T-helper 1 cell treated with Interleukin-12 subunit alpha and Interleukin-12 subunit beta and Interleukin-4 antibody, amounts not matched to agents 30 μg/mL and 1 μg/mL, for 36 hours (primary cell): ENCODE data around the gene CTF1.
"Not testable (repeated sequence)": the region's sequence is repeated elsewhere in the genome, so short reads cannot be mapped to it uniquely, and the experiment has no call there.

Experiments used
- H3K27ac Mint-ChIP-seq: one replicate; pipeline ENCODE4 v1.8.0; 2021; ENCODE audit warnings: mild to moderate bottlenecking, mixed read lengths
- H3K27me3 Mint-ChIP-seq: one replicate; pipeline ENCODE4 v1.8.0; 2021; ENCODE audit warnings: low read depth, mixed read lengths
- H3K36me3 Mint-ChIP-seq: one replicate; pipeline ENCODE4 v1.8.0; 2021; ENCODE audit warnings: low read depth, mixed read lengths
- H3K4me1 Mint-ChIP-seq: one replicate; pipeline ENCODE4 v1.8.0; 2021; ENCODE audit warnings: low read depth, mixed read lengths
- H3K4me3 Mint-ChIP-seq: one replicate; pipeline ENCODE4 v1.8.0; 2021; ENCODE audit warnings: mild to moderate bottlenecking, moderate library complexity, mixed read lengths
- H3K9me3 Mint-ChIP-seq: one replicate; pipeline ENCODE4 v1.8.0; 2021; ENCODE audit warnings: mixed read lengths

The CTF1 gene

DNA sequence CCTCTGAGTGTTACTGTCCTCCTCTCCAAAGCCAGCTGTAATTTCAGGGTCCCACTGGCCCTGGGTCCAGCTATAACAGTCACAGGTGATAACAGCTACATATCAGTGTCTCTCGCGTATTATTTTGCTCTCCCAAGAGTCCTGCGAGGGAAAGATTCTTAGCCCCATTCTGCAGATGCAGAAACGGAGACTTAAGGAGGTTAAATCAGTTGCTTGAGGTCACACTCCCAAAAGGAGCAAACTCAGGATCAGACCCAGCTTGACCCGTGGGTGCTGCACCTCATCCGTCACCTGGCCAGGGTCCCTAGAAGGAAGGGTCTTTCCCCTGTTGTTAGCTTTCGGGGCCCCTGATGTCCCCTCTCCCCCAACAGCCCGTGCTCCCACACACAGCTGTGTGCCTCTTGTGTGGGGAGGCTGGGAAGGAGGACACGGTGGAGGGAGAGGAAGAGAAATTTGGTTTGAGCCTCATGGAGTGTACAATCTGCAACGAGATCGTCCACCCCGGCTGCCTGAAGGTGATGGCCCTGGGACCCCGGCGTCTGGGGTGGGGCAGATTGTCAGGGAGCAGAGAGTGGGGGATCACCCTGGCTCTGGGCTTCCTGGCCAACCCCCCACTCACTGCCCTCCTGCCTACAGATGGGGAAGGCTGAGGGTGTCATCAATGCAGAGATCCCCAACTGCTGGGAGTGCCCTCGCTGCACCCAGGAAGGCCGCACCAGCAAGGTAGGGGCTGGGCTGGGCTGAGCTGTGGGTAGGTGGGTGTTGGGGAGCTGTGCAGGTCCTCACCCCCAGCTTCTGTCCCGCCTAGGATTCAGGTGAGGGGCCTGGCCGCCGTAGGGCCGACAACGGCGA lies 30.7 kb downstream of the CTF1 start:
- Mint-ChIP-seq H3K27ac (no peak overlapping the region), H3K4me3 (peak overlapping the region; percentile 27), H3K4me1 (peaks cover 13% of the 10 kb centered on the region)

GRCh38 chr16:30927789-30928378 lies 31.5 kb downstream of the CTF1 start:
- H3K4me1 Mint-ChIP-seq: peaks cover 13% of the 10 kb centered on the region
- no peaks in the 10 kb centered on the region for H3K27me3 Mint-ChIP-seq
- H3K36me3 Mint-ChIP-seq: peaks cover 10% of the 10 kb centered on the region
- H3K4me3 Mint-ChIP-seq: no peak overlapping the region
- no peaks in the 10 kb centered on the region for H3K9me3 Mint-ChIP-seq
- no peak overlapping the region for H3K27ac Mint-ChIP-seq

More for the DNA sequence above, 30.7 kb downstream of the CTF1 start:
- no peaks in the 10 kb centered on the region for H3K9me3 Mint-ChIP-seq
- H3K27me3 Mint-ChIP-seq: no peaks in the 10 kb centered on the region
- peaks cover 6% of the 10 kb centered on the region for H3K36me3 Mint-ChIP-seq

DNA sequence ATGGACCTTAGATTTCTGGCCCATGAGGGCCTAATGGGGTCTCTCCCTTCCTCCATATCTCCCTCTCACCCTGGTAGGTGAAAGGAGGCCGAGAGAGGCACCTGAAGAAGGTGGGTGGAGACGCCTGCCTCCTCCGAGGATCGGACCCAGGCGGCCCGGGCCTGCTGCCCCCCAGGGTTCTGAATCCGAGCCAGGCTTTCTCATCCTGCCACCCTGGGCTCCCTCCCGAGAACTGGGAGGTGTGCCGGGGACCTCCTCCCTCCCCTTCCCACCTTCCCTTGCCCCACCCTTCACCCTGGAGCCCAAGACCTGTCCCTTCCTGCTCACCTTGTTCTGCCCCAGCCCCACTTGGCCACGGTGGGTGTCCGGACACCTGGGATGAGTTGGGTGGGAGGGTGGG lies 32.0 kb downstream of the CTF1 start:
- Mint-ChIP-seq H3K27me3 (no peaks in the 10 kb centered on the region), H3K9me3 (no peaks in the 10 kb centered on the region), H3K27ac (no peak overlapping the region), H3K4me3 (no peak overlapping the region), H3K4me1 (peaks cover 13% of the 10 kb centered on the region), H3K36me3 (peaks cover 10% of the 10 kb centered on the region)

GRCh38 chr16:30929167-30929566 lies 32.8 kb downstream of the CTF1 start:
- Mint-ChIP-seq H3K4me3 (no peak overlapping the region), H3K9me3 (no peaks in the 10 kb centered on the region), H3K36me3 (peaks cover 10% of the 10 kb centered on the region), H3K4me1 (peaks cover 13% of the 10 kb centered on the region), H3K27me3 (no peaks in the 10 kb centered on the region), H3K27ac (no peak overlapping the region)

- Mint-ChIP-seq H3K9me3 (no peaks in the 10 kb centered on the region), H3K27ac (no peak overlapping the region), H3K4me3 (no peak overlapping the region), H3K4me1 (peaks cover 12% of the 10 kb centered on the region), H3K27me3 (no peaks in the 10 kb centered on the region), H3K36me3 (peaks cover 13% of the 10 kb centered on the region)
These were observed 33.8 kb downstream of the CTF1 start for GRCh38 chr16:30930160-30930571.

DNA sequence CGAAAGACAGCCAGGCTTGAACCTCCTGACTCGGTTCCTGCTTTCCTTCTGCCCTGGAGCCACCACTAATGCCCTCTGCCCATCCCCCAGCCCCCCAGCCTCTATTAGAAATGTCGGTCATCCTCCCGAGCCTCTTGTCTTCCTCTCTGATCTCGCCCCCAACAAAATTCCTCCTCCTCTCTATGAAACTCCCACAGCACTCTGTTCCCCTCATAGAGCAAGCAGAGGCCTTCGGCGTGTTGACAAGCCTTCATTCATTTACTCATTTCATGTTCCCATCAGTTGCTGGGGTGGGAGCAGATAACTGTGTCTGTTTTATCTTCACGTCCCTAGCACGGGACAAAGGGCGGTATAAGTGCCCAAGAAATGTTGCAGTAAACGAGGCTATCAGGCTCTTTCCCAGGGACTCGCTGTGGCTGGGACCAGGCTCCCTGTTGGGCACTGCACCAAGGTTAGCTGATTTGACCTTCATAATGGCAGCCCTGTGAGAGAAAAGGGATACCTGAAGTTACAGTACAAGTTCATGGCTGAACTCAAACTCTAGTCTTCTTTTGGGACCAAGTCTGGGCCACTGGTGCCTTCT lies 34.7 kb downstream of the CTF1 start:
- Mint-ChIP-seq H3K4me3 (no peak overlapping the region), H3K4me1 (peaks cover 15% of the 10 kb centered on the region), H3K27ac (no peak overlapping the region), H3K36me3 (peaks cover 14% of the 10 kb centered on the region), H3K27me3 (no peaks in the 10 kb centered on the region), H3K9me3 (no peaks in the 10 kb centered on the region)

DNA sequence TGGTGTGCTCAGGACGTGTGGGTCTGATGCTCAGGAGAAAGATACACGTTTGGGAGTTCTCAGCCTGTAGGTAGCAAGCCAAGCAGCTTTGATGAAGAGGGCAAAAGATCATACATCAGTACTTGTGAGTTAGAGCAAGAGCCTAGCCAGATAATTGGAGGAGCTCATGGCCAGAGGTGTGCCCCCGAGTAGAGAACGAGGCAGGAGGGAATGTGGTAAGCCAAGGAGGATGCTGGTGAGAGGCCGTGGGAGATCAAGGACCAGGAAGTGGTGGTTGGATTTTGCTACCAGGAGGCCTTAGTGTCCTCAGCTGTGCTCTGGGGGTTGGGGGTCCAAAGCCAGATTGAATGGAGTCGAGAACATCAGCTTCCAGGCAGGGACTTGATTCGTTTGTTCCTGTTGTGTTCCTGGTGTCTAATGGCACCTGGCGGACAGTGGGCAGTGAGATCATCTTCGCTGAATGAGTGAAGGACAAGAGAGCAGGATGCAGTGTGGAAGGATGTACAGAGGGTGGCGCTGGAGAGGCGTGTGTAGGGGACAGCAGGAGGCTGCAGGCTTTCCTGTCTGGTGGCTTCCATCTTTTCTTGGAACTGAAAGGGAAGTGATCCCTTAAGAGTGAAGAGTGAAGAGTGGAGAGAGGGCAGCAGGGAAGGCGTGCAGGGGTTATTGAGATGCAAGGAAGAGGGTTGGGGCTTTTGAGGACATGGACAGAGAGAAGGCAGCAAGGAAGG lies 38.6 kb downstream of the CTF1 start:
- peak overlapping the region; percentile 68 for H3K27ac Mint-ChIP-seq

DNA sequence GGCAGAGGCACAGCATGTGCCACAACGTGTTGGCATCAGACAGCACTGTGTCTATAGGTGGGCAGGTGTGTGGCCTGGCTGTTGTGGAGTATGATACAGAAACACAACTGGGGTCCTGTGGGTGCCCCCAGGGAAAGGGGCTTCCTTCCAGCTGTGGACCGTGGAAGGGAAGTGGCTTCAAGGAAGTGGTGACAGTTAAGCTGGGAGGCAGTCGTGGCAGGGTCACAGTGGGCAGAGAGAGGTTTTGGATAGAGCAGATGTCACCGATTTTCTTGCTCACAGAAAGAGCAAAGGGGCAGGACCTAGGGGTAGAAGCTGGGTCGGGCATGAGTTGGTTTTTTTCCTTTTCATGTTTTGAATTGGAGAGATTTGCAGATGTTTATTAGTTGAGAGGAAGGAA lies 41.3 kb downstream of the CTF1 start:
- no peak overlapping the region for H3K27ac Mint-ChIP-seq
- H3K27me3 Mint-ChIP-seq: no peaks in the 10 kb centered on the region
- no peak overlapping the region for H3K4me3 Mint-ChIP-seq
- H3K36me3 Mint-ChIP-seq: peaks cover 9% of the 10 kb centered on the region
- H3K9me3 Mint-ChIP-seq: no peaks in the 10 kb centered on the region
- peaks cover 28% of the 10 kb centered on the region for H3K4me1 Mint-ChIP-seq

More for the DNA sequence above, 38.6 kb downstream of the CTF1 start:
- peaks cover 18% of the 10 kb centered on the region for H3K36me3 Mint-ChIP-seq
- no peaks in the 10 kb centered on the region for H3K9me3 Mint-ChIP-seq
- peaks cover 16% of the 10 kb centered on the region for H3K4me1 Mint-ChIP-seq
- H3K27me3 Mint-ChIP-seq: no peaks in the 10 kb centered on the region
- no peak overlapping the region for H3K4me3 Mint-ChIP-seq

DNA sequence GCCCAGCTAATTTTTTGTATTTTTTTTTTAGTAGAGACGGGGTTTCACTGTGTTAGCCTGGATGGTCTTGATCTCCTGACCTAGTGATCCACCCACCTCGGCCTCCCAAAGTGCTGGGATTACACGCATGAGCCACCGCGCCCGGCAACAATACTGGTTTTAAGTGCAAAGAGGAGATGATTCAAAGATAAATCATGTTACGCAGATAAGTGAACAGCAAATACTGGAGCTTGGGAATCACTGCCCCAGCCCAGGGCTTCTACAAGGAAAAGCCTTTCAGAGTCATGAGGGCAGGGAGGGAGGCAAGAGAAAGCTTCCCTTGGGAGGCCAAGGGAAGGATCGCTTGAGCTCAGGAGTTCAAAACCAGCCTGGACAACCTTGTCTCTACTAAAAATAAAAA lies 43.2 kb downstream of the CTF1 start:
- peaks cover 29% of the 10 kb centered on the region for H3K4me1 Mint-ChIP-seq
- not testable (repeated sequence) for H3K27ac Mint-ChIP-seq, H3K4me3 Mint-ChIP-seq, H3K27me3 Mint-ChIP-seq, H3K9me3 Mint-ChIP-seq
- H3K36me3 Mint-ChIP-seq: peaks cover 17% of the 10 kb centered on the region

DNA sequence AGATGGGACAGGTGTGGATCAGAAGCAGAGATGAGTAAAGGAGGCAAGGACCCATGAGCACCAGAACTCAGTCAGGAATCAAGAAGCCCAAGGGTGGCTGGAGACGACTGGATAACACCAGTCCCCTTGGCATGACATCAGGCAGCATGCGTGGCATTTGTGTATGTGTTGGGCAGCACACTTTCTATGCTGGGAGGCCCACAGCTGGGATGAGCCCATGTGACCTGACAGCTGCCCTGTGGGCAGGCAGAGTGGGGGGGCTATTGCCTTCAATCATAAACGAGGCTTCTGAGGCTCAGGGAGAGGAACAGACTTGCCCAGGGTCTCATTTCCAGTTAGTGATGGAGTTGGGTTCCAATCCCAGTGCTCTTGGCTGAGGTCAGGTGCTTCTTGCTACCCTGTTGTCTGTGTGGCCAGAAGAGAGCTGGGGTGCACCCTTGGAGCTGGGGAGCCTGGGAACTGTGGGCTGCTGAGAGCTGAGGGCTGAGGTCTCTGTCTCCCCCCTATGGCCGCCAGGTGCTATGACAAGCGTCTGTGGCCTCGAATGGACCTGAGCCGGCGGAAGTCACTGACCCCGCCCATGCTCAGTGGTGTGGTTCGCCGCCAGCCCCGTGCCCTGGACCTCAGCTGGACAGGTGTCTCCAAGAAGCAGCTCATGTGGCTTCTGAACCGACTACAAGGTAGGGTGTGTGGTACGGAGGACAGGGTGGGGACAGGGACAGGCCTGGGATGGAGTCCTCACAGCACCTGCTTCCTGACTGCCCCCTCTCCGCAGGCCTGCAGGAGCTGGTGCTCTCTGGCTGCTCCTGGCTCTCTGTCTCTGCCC lies 45.4 kb downstream of the CTF1 start:
- H3K4me1 Mint-ChIP-seq: peaks cover 24% of the 10 kb centered on the region
- H3K36me3 Mint-ChIP-seq: peaks cover 15% of the 10 kb centered on the region
- no peaks in the 10 kb centered on the region for H3K9me3 Mint-ChIP-seq
- H3K4me3 Mint-ChIP-seq: peak overlapping the region; percentile 36
- peak overlapping the region; percentile 55 for H3K27ac Mint-ChIP-seq
- no peaks in the 10 kb centered on the region for H3K27me3 Mint-ChIP-seq

- Mint-ChIP-seq H3K36me3 (peaks cover 15% of the 10 kb centered on the region), H3K27ac (peak overlapping the region; percentile 23)
These were observed 46.0 kb downstream of the CTF1 start for GRCh38 chr16:30942426-30942806.

GRCh38 chr16:30944352-30944751 lies 47.9 kb downstream of the CTF1 start:
- no peak overlapping the region for H3K4me3 Mint-ChIP-seq
- peaks cover 11% of the 10 kb centered on the region for H3K36me3 Mint-ChIP-seq
- peaks cover 20% of the 10 kb centered on the region for H3K4me1 Mint-ChIP-seq
- no peak overlapping the region for H3K27ac Mint-ChIP-seq
- H3K27me3 Mint-ChIP-seq: no peaks in the 10 kb centered on the region
- no peaks in the 10 kb centered on the region for H3K9me3 Mint-ChIP-seq

More at GRCh38 chr16:30942426-30942806, 46.0 kb downstream of the CTF1 start:
- no peaks in the 10 kb centered on the region for H3K9me3 Mint-ChIP-seq
- H3K4me1 Mint-ChIP-seq: peaks cover 24% of the 10 kb centered on the region
- H3K4me3 Mint-ChIP-seq: peak overlapping the region; percentile 18
- H3K27me3 Mint-ChIP-seq: no peaks in the 10 kb centered on the region

DNA sequence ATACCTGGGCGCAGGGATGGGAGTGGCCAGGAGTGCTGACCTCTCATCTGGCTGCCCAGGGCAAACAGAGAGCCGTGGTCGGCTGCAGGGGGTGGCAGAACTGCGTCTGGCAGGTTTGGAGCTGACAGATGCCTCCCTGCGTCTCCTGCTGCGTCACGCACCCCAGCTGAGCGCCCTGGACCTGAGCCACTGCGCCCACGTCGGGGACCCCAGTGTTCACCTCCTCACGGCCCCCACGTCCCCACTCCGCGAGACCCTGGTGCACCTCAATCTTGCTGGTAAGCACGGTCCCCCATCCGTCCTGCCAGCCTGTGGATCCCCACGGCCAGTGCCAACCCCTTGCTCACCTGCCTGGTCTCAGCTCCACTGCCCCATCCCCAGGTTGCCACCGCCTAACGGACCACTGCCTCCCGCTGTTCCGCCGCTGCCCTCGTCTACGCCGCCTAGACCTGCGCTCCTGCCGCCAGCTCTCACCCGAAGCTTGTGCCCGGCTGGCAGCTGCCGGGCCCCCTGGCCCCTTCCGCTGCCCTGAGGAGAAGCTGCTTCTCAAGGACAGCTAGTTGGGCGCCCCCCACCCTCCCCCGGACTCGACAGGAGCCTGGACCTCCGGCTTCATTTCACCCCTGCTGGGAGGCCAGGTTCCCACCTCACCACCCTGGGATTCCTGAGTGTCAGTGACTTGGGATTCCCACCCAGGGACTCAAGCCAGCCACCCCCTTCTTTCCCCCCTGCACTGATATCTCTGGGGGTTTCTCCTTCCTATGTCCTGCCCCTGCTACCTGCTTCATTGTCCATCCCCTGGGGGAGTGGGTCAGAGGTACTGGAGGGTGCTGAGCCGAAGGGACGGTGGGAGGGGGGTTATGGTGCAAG lies 50.5 kb downstream of the CTF1 start:
- peaks cover 20% of the 10 kb centered on the region for H3K4me1 Mint-ChIP-seq
- no peak overlapping the region for H3K27ac Mint-ChIP-seq
- peak overlapping the region; percentile 26 for H3K4me3 Mint-ChIP-seq
- H3K27me3 Mint-ChIP-seq: no peaks in the 10 kb centered on the region
- peaks cover 13% of the 10 kb centered on the region for H3K36me3 Mint-ChIP-seq
- no peaks in the 10 kb centered on the region for H3K9me3 Mint-ChIP-seq
